Keratinocyte (primary cell): ENCODE results near the gene BSX. TPM values are rescaled to one million over a fixed set of nuclear protein-coding genes. Genes with fewer than 3 reads are reported as not detected.

Source experiments
- DNase-seq: peaks from one replicate; pipeline ENCODE4 v3.0.0-alpha.2; 2011; ENCODE audit warnings: low read depth, missing footprints, low spot score
- FAIRE-seq: peaks from 2 replicates; lab custom pipeline; 2011; peaks lifted over from hg19 to GRCh38; lab: Jason Lieb, UNC
- H2AFZ ChIP-seq: 2 replicates; pipeline ENCODE4 v1.6.0; 2012; ENCODE audit warnings: low read length, control low read depth, inconsistent platforms; ENCODE audit not compliant: control insufficient read depth
- H3K27ac ChIP-seq: 2 replicates; pipeline ENCODE4 v1.5.1; 2011; ENCODE audit warnings: low read length; ENCODE audit not compliant: control insufficient read depth, insufficient read depth
- H3K27me3 ChIP-seq: 3 replicates; pipeline ENCODE4 v1.6.0; 2011; ENCODE audit warnings: low read length; ENCODE audit not compliant: control insufficient read depth, insufficient read depth; ENCODE audit errors: extremely low read depth
- H3K36me3 ChIP-seq, 2 experiments: 2 replicates in 1 of 2; 3 replicates in 1 of 2; pipeline ENCODE4 v1.5.1; 2011; ENCODE audit warnings: low read length in 2 of 2, mild to moderate bottlenecking in 1 of 2; ENCODE audit not compliant: control insufficient read depth in 2 of 2, insufficient read depth in 2 of 2; ENCODE audit errors: extremely low read depth in 1 of 2
- H3K4me1 ChIP-seq: 3 replicates; pipeline ENCODE4 v1.5.1; 2011; ENCODE audit warnings: low read length; ENCODE audit not compliant: control insufficient read depth, insufficient read depth; ENCODE audit errors: extremely low read depth
- H3K4me2 ChIP-seq: 3 replicates; pipeline ENCODE4 v1.6.0; 2011; ENCODE audit warnings: low read depth, low read length; ENCODE audit not compliant: control insufficient read depth, insufficient read depth; ENCODE audit errors: extremely low read depth
- H3K4me3 ChIP-seq, 3 experiments: fragments of 200-600 bp in 1 of 3; sonication (generic) in 1 of 3; 2 replicates in 2 of 3; 3 replicates in 1 of 3; pipeline ENCODE4 v1.5.1; 2011 to 2016; ENCODE audit warnings: low read length in 3 of 3, mild to moderate bottlenecking in 3 of 3, control low read depth in 2 of 3, inconsistent platforms in 1 of 3, low read depth in 1 of 3, mixed read lengths in 1 of 3, mixed run types in 1 of 3, moderate library complexity in 1 of 3; ENCODE audit not compliant: control insufficient read depth in 2 of 3, insufficient read depth in 2 of 3; ENCODE audit errors: extremely low read depth in 1 of 3
- H3K79me2 ChIP-seq: 2 replicates; pipeline ENCODE4 v1.6.0; 2012; ENCODE audit warnings: low read length; ENCODE audit not compliant: control insufficient read depth, insufficient read depth
- H3K9ac ChIP-seq: 3 replicates; pipeline ENCODE4 v1.6.0; 2011; ENCODE audit warnings: low read length; ENCODE audit not compliant: control insufficient read depth, insufficient read depth; ENCODE audit errors: extremely low read depth
- H3K9me1 ChIP-seq: 3 replicates; pipeline ENCODE4 v1.6.0; 2011; ENCODE audit warnings: low read length; ENCODE audit not compliant: control insufficient read depth, insufficient read depth; ENCODE audit errors: extremely low read depth
- H3K9me3 ChIP-seq: 2 replicates; pipeline ENCODE4 v1.5.1; 2012; ENCODE audit warnings: low read depth, low read length; ENCODE audit not compliant: control insufficient read depth
- H4K20me1 ChIP-seq: 3 replicates; pipeline ENCODE4 v1.6.0; 2011; ENCODE audit warnings: low read length; ENCODE audit not compliant: control insufficient read depth, insufficient read depth; ENCODE audit errors: extremely low read depth
- CTCF ChIP-seq, 3 experiments: IDR thresholded peaks in 1 of 3; conservative IDR thresholded peaks in 1 of 3; optimal IDR thresholded peaks in 1 of 3; 2 replicates in 2 of 3; 3 replicates in 1 of 3; pipeline versions ENCODE3 to v1.5.1; 2011; ENCODE audit warnings: low read length in 3 of 3, mild to moderate bottlenecking in 3 of 3, moderate library complexity in 2 of 3, control low read depth in 1 of 3, inconsistent platforms in 1 of 3; ENCODE audit not compliant: insufficient read depth in 2 of 3; ENCODE audit errors: extremely low read depth in 1 of 3
- EZH2 ChIP-seq: IDR thresholded peaks from one replicate; pipeline ENCODE4 v1.6.1; 2012; ENCODE audit warnings: inconsistent platforms, mild to moderate bottlenecking, low read length, moderate library complexity
- dilution Hi-C: fragments of 300-500 bp; cut with MboI; formaldehyde crosslinking; loops from one replicate; pipeline ENCODE4 v1.7.0; 2020; ENCODE audit warnings: low sequenced_read_pairs; ENCODE audit not compliant: extremely low pct_ligation_motif_present
- polyA plus RNA-seq, 5 experiments: library from polyadenylated mRNA; depleted of rRNA in 3 of 5; stranded (reverse) in 3 of 5; stranded (forward) in 1 of 5; unstranded in 1 of 5; fragments of >200 nt; gene quantifications; 1 replicate in 1 of 5; 2 replicates in 3 of 5; 3 replicates in 1 of 5; pipeline versions ENCODE4 v1.2.1 to v1.2.3, GENCODE V29; 2011 to 2012; ENCODE audit warnings: missing spikeins in 2 of 5, low read depth in 1 of 5, low replicate concordance in 1 of 5

BSX gene
- polyA plus RNA-seq, 1 donor (not counting 4 experiments of a cell fraction or from before 2014, with no cell fraction given), result not detected

- Histone ChIP-seq H3K9ac (no peak overlapping the region), H3K27me3 (peaks cover 5% of the 10 kb centered on the region), H3K79me2 (no peaks in the 10 kb centered on the region), H3K27ac (no peak overlapping the region), H4K20me1 (no peaks in the 10 kb centered on the region), H3K36me3 (no peaks in the 10 kb centered on the region), H3K9me1 (no peaks in the 10 kb centered on the region), H3K4me1 (no peaks in the 10 kb centered on the region), H3K4me2 (no peak overlapping the region), H2AFZ (no peak overlapping the region), H3K4me3 (no peak overlapping the region), H3K9me3 (no peaks in the 10 kb centered on the region)
- no peak for FAIRE-seq
- DNase-seq, result no peak
- TF ChIP-seq EZH2 (no peak), CTCF (optimal IDR thresholded peaks at IDR 0.05 in 1 of 3, IDR thresholded peaks at IDR 0.05 in 1 of 3, conservative IDR thresholded peaks at IDR 0.05 in 1 of 3; ENCODE audit: extremely low read depth in 1 of 3, insufficient read depth in 2 of 3, low read length in 3 of 3) (no peak)
- dilution Hi-C loops, result no loop called here
Measured at GRCh38 chr11:122998727-122999366, 17.2 kb upstream of the BSX start.

- Histone ChIP-seq H3K4me3 (no peak overlapping the region), H3K9ac (no peak overlapping the region), H3K36me3 (no peaks in the 10 kb centered on the region), H3K27ac (no peak overlapping the region), H3K9me1 (no peaks in the 10 kb centered on the region), H3K9me3 (no peaks in the 10 kb centered on the region), H3K27me3 (no peaks in the 10 kb centered on the region), H3K79me2 (no peaks in the 10 kb centered on the region), H2AFZ (no peak overlapping the region), H3K4me1 (no peaks in the 10 kb centered on the region), H3K4me2 (no peak overlapping the region), H4K20me1 (no peaks in the 10 kb centered on the region)
- no peak for FAIRE-seq
- dilution Hi-C loops, result no loop called here
- DNase-seq, result no peak
- TF ChIP-seq EZH2, result no peak
Measured at GRCh38 chr11:122995526-122995925, 13.9 kb upstream of the BSX start.
